HG03039 (cell line): ENCODE results near the gene NPAS2.

Experiments
- ATAC-seq: cut with Tn5 transposase; IDR thresholded peaks from one replicate; pipeline ENCODE4 v1.9.1; 2021; ENCODE audit warnings: mild to moderate bottlenecking, moderate library complexity; ENCODE audit not compliant: unreplicated experiment

NPAS2 gene

DNA sequence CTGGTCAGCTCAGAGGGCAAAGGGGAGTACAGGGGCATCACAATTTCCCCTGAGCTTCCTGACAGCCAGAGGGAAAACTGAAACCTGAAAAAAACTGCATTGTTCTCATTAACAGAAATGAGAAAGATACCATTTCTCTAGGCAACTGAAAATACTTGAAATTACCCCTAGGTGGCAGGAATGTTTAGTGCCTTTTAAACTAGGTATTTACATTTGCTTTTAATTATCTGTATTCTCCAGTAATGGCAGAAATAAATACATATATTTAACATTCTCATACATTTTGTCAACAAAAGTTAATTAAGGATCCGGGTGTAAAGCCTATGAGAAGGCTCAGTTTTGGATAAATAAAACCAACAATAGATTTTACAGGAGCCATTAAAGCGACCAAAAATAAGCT lies 216.6 kb downstream of the NPAS2 start:
- no peak for ATAC-seq

DNA sequence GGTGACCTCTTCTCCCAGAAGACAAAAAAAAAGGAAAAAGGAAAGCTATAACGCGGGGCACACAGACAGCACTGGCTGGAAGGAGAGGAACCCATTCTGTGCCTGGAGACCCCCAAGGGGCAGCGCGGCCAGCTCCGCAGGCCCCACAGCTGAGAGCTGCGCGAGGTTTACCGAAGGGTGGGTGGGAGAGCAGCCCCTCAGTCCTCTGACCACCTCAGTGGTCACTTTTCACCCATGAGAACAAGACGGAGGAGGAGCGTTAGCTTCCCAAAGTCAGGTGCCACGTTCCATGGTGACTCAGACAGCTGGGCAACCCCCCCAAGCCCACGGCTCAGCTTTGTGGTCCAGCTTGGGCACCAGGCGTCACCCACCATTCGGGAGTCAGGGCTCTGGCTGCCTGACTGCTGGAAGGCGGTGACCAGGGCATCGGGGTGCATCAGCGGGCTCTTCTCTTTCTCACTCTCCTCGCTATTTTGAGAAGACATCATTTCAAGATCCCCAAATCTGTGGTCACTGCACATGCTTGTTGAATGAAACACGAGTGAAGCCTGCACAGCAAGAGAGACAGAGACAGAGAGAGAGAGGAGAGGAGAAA lies 217.3 kb downstream of the NPAS2 start:
- ATAC-seq, result no peak

DNA sequence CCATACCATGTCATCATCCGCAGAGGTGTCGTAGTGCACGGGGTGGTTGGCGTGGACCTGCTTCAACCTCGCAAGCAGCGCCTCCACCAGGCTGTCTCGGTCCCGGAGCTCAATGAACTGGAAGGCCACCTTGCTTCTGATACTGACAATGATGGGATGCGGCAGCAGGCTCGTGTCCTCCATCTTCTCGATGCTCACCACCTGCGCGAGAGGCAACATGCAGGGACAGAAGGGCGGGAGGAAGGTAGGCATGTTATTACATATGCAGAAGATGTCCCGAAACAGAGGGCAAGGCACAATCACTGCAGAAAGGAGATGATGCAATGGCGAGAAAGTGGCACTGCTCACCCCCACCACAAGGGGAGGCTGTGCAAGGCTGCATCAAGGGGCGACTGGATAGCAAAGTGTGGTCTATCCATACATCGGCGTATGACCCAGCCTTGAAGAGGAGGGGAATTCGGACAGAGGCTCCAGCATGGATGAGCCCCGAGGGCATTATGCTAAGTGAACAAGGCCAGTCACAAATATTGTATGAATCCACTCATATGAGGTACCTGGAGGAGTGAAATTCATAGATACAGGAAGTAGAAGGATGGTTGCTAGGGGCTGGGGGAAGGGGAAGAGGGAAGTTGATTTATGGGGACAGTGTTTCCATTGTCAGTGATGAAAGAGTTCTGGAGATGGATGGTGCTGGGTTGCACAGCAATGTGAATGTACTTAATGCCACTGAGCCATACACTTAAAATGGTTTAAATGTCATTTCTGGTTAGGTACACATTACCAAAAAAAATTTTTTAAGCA lies 218.7 kb downstream of the NPAS2 start:
- no peak for ATAC-seq

DNA sequence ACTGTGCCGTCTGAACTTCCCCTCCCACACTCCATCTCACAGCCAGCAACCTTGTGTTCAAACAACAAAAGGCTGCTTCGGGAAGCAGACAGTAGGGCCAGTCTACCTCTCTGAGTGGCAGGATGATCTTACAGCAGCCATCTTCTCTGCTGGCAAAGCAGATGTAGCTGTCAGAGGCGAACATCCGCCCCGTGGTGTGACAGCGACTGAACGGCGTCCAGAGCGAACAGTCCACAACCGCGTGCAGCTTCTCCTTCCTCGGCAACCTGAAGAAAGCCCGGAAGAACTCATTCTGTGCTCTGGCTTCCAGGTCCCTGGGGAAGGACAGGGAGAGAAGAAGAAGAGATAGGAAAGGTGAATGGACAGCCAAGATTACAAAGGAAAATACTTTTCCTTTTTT lies 220.1 kb downstream of the NPAS2 start:
- ATAC-seq, result no peak

DNA sequence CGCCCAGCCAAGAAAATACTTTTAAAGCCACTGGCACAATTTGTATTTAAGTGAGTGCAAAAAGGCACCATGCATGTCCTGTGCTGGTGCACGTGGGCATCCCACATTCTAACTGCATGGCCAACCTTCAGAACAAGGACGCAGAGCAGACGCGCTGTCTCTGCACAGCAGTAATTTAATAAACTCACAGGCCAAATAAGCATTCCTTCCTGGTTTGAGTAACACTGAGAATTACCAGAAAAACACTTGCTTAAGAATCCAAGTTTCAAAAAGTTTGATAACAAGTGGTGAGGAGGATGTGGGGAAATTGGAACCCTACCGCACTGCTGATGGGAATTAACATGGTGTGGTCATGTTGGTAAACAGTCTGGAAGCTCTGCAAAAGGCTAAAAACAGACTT lies 220.8 kb downstream of the NPAS2 start:
- no peak for ATAC-seq

DNA sequence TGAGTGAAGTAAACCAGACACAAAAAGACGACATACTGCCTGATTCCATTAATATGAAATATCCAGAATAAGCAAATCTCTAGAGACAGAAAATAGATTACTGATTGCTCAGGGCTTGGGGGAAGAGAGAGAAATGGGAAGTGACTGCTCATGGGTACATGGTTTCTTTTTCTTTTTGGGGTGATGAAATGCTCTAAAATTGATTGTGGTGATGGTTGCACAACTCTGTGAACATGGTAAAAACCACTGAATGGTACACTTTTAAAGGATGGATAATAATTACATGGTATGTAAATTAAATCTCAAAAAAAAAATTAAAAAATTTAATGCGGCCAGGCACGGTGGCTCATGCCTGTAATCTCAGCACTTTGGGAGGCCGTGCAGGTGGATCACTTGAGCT lies 221.5 kb downstream of the NPAS2 start:
- no peak for ATAC-seq

DNA sequence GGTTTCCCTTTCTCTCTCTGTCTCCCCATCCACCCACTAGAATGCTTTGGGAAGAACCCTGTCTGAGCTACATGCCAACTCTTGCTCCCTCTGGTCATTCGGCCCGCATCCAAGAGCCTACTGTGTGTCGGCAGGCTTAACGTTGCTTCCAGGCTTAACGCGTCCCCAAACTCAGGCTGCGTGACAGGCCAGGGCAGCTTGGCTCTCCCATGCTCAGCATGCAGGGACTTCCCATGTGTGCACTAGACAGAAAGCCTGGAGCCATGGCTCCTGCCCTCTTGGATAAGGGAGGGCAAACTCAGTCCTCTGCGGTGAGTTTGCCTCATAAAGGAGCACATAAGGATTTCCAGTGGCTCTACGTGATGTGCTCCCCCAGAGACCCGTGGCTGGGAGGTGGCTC lies 225.4 kb downstream of the NPAS2 start:
- ATAC-seq, result no peak
